Cardiac fibroblast (primary cell): ENCODE measurements around the gene ZSCAN30.

ENCODE experiments used
- DNase-seq, 2 donors: peaks; one replicate each; pipeline versions ENCODE4 v3.0.0 to v3.0.0-alpha.2; 2010; ENCODE audit warnings: low read depth in 2 of 2
- H3K4me3 ChIP-seq, 2 donors: replicated peaks in 1 of 2; 1 replicate in 1 of 2; 2 replicates in 1 of 2; pipeline ENCODE4 v1.5.1; 2011; ENCODE audit warnings: low read depth in 2 of 2, low read length in 2 of 2, mild to moderate bottlenecking in 2 of 2, moderate library complexity in 1 of 2
- TF ChIP-seq, protein P1 (sequence below): IDR thresholded peaks from one replicate; pipeline ENCODE4 v1.5.1; 2011; ENCODE audit warnings: low read depth, mild to moderate bottlenecking, low read length, inconsistent platforms

The ZSCAN30 gene

DNA sequence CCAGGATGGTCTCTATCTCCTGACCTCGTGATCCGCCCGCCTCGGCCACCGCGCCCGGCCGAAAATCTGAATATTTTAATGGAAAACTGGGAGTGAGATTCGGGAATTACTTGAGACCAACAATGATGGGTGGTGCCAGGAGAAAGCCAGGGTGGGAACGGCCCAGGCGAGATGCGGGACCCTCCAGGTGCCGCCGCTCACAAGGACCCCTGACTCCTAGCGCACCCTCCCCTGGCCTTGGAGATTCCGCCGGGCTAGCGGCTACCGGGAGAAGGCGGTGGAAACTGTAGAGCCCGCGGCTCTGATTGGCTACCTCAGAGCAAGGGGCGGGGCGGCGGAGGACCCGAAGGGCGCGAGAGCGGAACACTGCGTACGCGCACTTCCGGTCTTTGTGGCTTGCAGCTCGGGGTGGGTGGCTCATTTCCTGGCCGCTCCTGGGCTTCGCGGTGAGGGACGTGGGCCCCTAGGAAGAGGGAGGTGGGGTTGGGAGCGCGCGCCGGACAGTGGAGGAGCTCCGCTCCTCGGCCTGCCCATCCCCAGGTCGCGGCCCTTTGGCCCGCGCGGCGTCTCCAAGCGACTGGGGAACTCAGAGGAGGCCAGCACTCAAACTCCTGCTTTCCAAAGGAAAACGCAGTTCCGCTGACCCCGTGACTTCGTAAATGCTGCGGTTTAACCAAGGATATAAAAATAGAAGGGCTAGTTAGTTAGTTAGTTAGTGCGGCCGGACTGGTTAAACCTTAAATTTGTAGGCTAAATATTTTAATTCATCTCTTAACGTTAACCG lies 49.2 kb downstream of the ZSCAN30 start, which contains the start of gene ZNF397:
TSS of gene ZNF397 (plus strand) at position 371 of the 784 bp plus-strand sequence. CDS start 1,437 bp downstream, outside the sequence.
- TF ChIP-seq, protein P1, sequence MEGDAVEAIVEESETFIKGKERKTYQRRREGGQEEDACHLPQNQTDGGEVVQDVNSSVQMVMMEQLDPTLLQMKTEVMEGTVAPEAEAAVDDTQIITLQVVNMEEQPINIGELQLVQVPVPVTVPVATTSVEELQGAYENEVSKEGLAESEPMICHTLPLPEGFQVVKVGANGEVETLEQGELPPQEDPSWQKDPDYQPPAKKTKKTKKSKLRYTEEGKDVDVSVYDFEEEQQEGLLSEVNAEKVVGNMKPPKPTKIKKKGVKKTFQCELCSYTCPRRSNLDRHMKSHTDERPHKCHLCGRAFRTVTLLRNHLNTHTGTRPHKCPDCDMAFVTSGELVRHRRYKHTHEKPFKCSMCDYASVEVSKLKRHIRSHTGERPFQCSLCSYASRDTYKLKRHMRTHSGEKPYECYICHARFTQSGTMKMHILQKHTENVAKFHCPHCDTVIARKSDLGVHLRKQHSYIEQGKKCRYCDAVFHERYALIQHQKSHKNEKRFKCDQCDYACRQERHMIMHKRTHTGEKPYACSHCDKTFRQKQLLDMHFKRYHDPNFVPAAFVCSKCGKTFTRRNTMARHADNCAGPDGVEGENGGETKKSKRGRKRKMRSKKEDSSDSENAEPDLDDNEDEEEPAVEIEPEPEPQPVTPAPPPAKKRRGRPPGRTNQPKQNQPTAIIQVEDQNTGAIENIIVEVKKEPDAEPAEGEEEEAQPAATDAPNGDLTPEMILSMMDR: no peak
- DNase-seq: peak; percentile 98

DNA sequence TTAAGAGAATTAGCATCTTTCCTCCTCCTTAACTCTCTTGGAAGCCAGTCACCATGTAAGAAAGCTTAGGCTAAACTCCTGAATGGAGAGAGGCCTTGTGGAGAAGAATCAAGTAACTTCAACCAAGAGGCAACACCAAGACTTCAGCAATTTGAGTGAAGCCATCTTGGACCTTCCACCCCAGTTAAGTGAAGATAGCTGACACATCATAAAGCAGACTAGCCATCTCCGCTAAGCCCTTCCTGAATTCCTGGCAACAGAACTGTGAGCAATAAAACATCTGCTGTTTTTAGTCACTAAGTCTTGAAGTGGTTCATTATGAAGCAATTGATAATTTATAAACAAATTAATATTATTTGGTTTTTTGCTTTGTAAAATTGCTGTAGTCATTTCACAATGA lies 50.7 kb downstream of the ZSCAN30 start:
- no peak for DNase-seq
- TF ChIP-seq, protein P1: no peak
- no peak overlapping the region for H3K4me3 ChIP-seq

More for the DNA sequence above, 49.2 kb downstream of the ZSCAN30 start, which contains the start of gene ZNF397:
- peak within 1 kb of the TSS; percentile 64 to 70 for H3K4me3 ChIP-seq

DNA sequence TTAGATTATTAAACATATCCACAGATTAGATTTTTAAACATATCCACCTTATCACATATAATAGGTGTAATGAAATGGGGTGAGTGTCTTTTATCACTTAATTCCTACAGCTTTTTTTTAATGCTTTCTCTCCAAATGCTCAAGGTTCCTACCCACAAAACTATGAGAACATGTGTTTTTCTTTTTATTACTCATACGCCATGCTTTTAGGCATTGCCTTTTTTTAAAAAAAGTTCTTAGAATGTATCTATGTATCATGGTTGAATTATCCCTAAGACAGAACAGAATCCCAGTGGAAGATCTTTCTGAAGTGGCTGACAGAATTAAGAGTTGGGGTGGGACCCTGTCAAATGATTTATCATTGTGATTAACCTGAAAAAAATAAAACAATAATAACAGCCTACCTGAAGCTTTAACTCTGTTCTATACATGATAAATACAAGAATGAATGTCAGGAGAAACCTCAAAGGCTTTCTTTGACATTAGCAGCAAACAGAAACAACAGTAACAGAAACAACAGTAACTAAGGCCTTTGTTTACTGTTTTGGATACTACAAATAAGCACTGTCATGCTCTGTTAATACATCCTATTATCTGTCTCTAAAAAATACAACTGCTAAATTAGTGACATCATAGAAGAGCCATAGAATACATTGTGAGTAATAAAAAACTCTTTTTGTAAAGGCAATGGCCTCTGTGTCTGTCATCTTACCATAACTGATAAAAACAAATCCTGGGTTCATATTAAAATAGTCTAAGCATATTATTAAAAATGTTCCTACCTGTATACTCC lies 53.3 kb downstream of the ZSCAN30 start:
- peak in 1 of 2 donors; percentile 35 for DNase-seq
- no peak overlapping the region for H3K4me3 ChIP-seq
- TF ChIP-seq, protein P1: no peak

DNA sequence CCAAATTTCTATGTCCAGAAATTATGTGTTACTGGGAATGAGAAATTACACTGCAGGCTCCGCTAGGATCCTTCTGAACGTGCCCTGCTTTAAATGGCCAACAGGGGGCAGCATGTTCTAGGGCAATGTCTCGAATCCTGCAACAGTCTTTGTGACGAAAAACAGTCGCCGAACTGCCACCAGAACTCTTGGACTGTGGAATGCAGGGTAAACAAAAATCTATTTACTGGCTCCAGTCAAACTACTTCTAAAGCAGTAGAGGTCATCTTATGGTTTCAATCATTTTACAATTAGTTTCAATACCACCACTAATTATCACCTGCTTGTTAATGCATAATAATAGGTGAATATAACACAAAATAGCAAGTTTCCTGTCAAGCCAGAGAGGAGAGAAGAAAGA lies 59.0 kb downstream of the ZSCAN30 start:
- DNase-seq: peak; percentile 79 to 83
- TF ChIP-seq, protein P1: peak; percentile 92
- no peak overlapping the region for H3K4me3 ChIP-seq

DNA sequence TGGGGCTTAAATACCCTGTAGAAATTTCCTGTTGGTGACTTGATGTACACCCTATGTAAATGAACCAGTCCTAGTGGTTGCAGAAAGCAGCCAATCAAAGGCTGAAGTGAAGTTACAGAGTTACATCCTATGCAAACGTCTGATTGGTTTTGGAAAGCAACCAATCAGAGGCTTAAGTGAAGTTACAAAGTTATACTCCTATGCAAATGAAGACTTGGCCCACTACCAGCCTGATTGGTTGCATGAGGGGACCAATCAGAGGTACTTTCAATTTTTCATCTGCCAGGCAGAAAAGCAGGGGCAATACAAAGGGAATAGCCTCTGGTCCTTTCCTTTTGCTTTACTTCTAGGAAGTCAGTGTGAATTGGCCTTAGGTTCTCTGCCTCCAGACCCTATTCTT lies 62.8 kb downstream of the ZSCAN30 start:
- no peak overlapping the region for H3K4me3 ChIP-seq
- DNase-seq: peak in 1 of 2 donors; percentile 2

DNA sequence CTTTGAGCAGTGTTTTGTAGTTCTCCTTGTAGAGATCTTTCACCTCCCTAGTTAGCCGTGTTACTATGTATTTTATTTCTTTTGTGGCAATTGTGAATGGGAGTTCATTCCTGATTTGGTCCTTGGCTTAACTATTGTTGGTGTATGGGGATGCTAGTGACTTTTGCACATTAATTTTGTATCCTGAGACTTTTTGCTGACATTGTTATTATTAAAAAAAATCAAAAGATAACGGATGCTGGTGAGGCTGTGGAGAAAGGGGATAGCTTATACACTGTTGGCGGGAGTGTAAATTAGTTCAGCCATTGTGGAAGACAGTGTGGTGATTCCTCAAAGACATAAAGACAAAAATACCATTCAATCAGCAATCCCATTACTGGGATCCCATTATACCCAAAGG lies 66.2 kb downstream of the ZSCAN30 start:
- no peak overlapping the region for H3K4me3 ChIP-seq
- DNase-seq: no peak
- TF ChIP-seq, protein P1: no peak

More for the DNA sequence above, 62.8 kb downstream of the ZSCAN30 start:
- TF ChIP-seq, protein P1: no peak
